ENCODE results near the gene ITGB3.

The ITGB3 gene

GRCh38 chr17:47288531-47289116, 35.0 kb downstream of the ITGB3 start:
- H3K4me3 ChIP-seq (ENCODE audit: low read depth, low read length): no peak overlapping the region
- TF ChIP-seq CTCF (IDR thresholded peaks at IDR 0.05; ENCODE audit: control insufficient read depth, extremely low read depth, insufficient read depth): no peak
- no peak for DNase-seq (ENCODE audit: low read depth)

GRCh38 chr17:47289302-47289701, 35.7 kb downstream of the ITGB3 start:
- DNase-seq (ENCODE audit: low read depth): no peak
- no peak for TF ChIP-seq CTCF (IDR thresholded peaks at IDR 0.05; ENCODE audit: control insufficient read depth, extremely low read depth, insufficient read depth)

GRCh38 chr17:47290870-47291241, 37.2 kb downstream of the ITGB3 start:
- TF ChIP-seq CTCF (IDR thresholded peaks at IDR 0.05; ENCODE audit: control insufficient read depth, extremely low read depth, insufficient read depth): no peak

More at GRCh38 chr17:47289302-47289701, 35.7 kb downstream of the ITGB3 start:
- no peak overlapping the region for H3K4me3 ChIP-seq (ENCODE audit: low read depth, low read length)

GRCh38 chr17:47291242-47291873, 37.7 kb downstream of the ITGB3 start:
- no peak overlapping the region for H3K4me3 ChIP-seq (ENCODE audit: low read depth, low read length)
- TF ChIP-seq CTCF (IDR thresholded peaks at IDR 0.05; ENCODE audit: control insufficient read depth, extremely low read depth, insufficient read depth): no peak
- peak; percentile 76 for DNase-seq (ENCODE audit: low read depth)

More at GRCh38 chr17:47290870-47291241, 37.2 kb downstream of the ITGB3 start:
- DNase-seq (ENCODE audit: low read depth): no peak
- no peak overlapping the region for H3K4me3 ChIP-seq (ENCODE audit: low read depth, low read length)

- DNase-seq (ENCODE audit: low read depth): no peak
- TF ChIP-seq CTCF (IDR thresholded peaks at IDR 0.05; ENCODE audit: control insufficient read depth, extremely low read depth, insufficient read depth): no peak
- H3K4me3 ChIP-seq (ENCODE audit: low read depth, low read length): no peak overlapping the region
Measured at GRCh38 chr17:47292206-47292605, 38.6 kb downstream of the ITGB3 start.

- TF ChIP-seq CTCF (IDR thresholded peaks at IDR 0.05; ENCODE audit: control insufficient read depth, extremely low read depth, insufficient read depth): no peak
- H3K4me3 ChIP-seq (ENCODE audit: low read depth, low read length): no peak overlapping the region
- DNase-seq (ENCODE audit: low read depth): no peak
Measured at GRCh38 chr17:47295037-47295873, 41.6 kb downstream of the ITGB3 start.
